GM12878 (cell line): Measurements from ENCODE around the gene COPZ1. TPM values are rescaled to one million over a fixed set of nuclear protein-coding genes. Genes with fewer than 3 reads are reported as not detected.

Source experiments
- ATAC-seq: fragments of 200-7000 bp; cut with Tn5 transposase; 3 replicates; pipeline ENCODE4 v1.9.1; 2020; ENCODE audit warnings: mild to moderate bottlenecking, moderate library complexity
- BruUV-seq: library from RNA; stranded (reverse); fragments of 400-500 nt; replicated peaks from 2 replicates; lab custom pipeline; 2021; lab: Mats Ljungman, UMichigan
- CTCF ChIA-PET: fragments of 300-600 bp; sonication (Branson Sonifier 250); formaldehyde crosslinking; extraction: SDS; loops from one replicate; lab custom pipeline; 2021; ENCODE audit warnings: inconsistent platforms; lab: Yijun Ruan, JAX
- POLR2A ChIA-PET: fragments of 350-600 bp; formaldehyde crosslinking; extraction: SDS; loops from one replicate; lab custom pipeline; 2021; ENCODE audit warnings: inconsistent platforms; lab: Charles Lee
- RAD21 ChIA-PET: fragments of 300-600 bp; sonication (Branson Sonifier 250); formaldehyde crosslinking; loops from one replicate; lab custom pipeline; 2023; ENCODE audit warnings: antibody characterized with exemption; ENCODE audit not compliant: unreplicated experiment; lab: Charles Lee
- SMC1A ChIA-PET: fragments of 300-600 bp; sonication (Branson Sonifier 250); formaldehyde crosslinking; loops from one replicate; lab custom pipeline; 2023; ENCODE audit not compliant: unreplicated experiment, uncharacterized antibody; lab: Charles Lee
- DNase-seq: peaks from one replicate; pipeline ENCODE4 v3.0.0-alpha.2; 2011; ENCODE audit warnings: low read depth, low spot score
- FAIRE-seq: peaks from 3 replicates; lab custom pipeline; 2011; peaks lifted over from hg19 to GRCh38; lab: Jason Lieb, UNC
- H2AFZ ChIP-seq: 2 replicates; pipeline ENCODE4 v1.6.0; 2011; ENCODE audit warnings: low read depth, low read length, control low read depth; ENCODE audit not compliant: control insufficient read depth
- H3K27ac ChIP-seq: 2 replicates; pipeline ENCODE4 v1.5.1; 2011; ENCODE audit warnings: control low read depth; ENCODE audit not compliant: control insufficient read depth, insufficient read depth
- H3K27me3 ChIP-seq, 2 experiments: replicated peaks in 1 of 2; 2 replicates each; pipeline versions ENCODE4 v1.6.0 to v1.6.1; 2011; ENCODE audit warnings: low read length in 1 of 2; ENCODE audit not compliant: control insufficient read depth in 2 of 2, insufficient read depth in 2 of 2
- H3K36me3 ChIP-seq, 2 experiments: 2 replicates each; pipeline ENCODE4 v1.5.1; 2011; ENCODE audit warnings: low read length in 1 of 2; ENCODE audit not compliant: control insufficient read depth in 2 of 2, insufficient read depth in 2 of 2
- H3K4me1 ChIP-seq: 2 replicates; pipeline ENCODE4 v1.6.1; 2011; ENCODE audit warnings: mild to moderate bottlenecking, low read length, moderate library complexity, mixed read lengths; ENCODE audit not compliant: control insufficient read depth, insufficient read depth
- H3K4me2 ChIP-seq: 2 replicates; pipeline ENCODE4 v1.6.0; 2011; ENCODE audit warnings: control low read depth; ENCODE audit not compliant: control insufficient read depth, insufficient read depth
- H3K4me3 ChIP-seq: fragments of 200-600 bp; sonication (generic); 2 replicates; pipeline ENCODE4 v1.5.1; 2016
- H3K79me2 ChIP-seq: 2 replicates; pipeline ENCODE4 v1.6.0; 2011; ENCODE audit warnings: low read length; ENCODE audit not compliant: control insufficient read depth, insufficient read depth
- H3K9ac ChIP-seq: 2 replicates; pipeline ENCODE4 v1.8.0; 2011; ENCODE audit warnings: low read length, control low read depth, mixed read lengths; ENCODE audit not compliant: control insufficient read depth, insufficient read depth
- H3K9me3 ChIP-seq: replicated peaks from 3 replicates; pipeline ENCODE4 v1.5.1; 2011; ENCODE audit warnings: mild to moderate bottlenecking, low read length; ENCODE audit not compliant: control insufficient read depth, insufficient read depth
- H4K20me1 ChIP-seq: 2 replicates; pipeline ENCODE4 v1.6.0; 2011; ENCODE audit not compliant: control insufficient read depth, insufficient read depth
- ASH2L ChIP-seq: fragments of 300-600, 200-600 bp; sonication (generic); IDR thresholded peaks from 2 replicates; pipeline ENCODE4 v1.6.1; 2017; ENCODE audit warnings: low read depth, mild to moderate bottlenecking, borderline replicate concordance
- BRCA1 ChIP-seq: IDR thresholded peaks from 2 replicates; pipeline ENCODE4 v1.6.1; 2011; ENCODE audit warnings: low read depth, low read length, improper control_type of control experiment
- EED ChIP-seq: sonication (generic); IDR thresholded peaks from 2 replicates; pipeline ENCODE4 v1.6.1; 2016; ENCODE audit warnings: antibody characterized with exemption, low read depth
- ESRRA ChIP-seq: IDR thresholded peaks from 2 replicates; pipeline ENCODE4 v1.6.1; 2012; ENCODE audit warnings: mild to moderate bottlenecking, low read length, improper control_type of control experiment
- FOXM1 ChIP-seq: IDR thresholded peaks from 2 replicates; pipeline ENCODE4 v1.6.1; 2012; ENCODE audit warnings: low read depth, mild to moderate bottlenecking, inconsistent platforms, low read length, moderate library complexity
- JUNB ChIP-seq: IDR thresholded peaks from 2 replicates; pipeline ENCODE4 v1.6.1; 2016; ENCODE audit warnings: antibody characterized with exemption, mild to moderate bottlenecking
- MTA2 ChIP-seq: fragments of 450-650 bp; IDR thresholded peaks from 2 replicates; pipeline ENCODE4 v1.6.1; 2016; ENCODE audit warnings: low read depth, mild to moderate bottlenecking, moderate library complexity
- NFIC ChIP-seq: IDR thresholded peaks from 2 replicates; pipeline ENCODE4 v1.6.1; 2012; ENCODE audit warnings: low read depth, mild to moderate bottlenecking, inconsistent platforms, low read length, moderate library complexity
- NKRF ChIP-seq: fragments of 450-650 bp; conservative IDR thresholded peaks from 2 replicates; pipeline ENCODE4 v1.6.1; 2017; ENCODE audit warnings: mild to moderate bottlenecking, moderate library complexity
- PAX8 ChIP-seq: fragments of 450-650 bp; IDR thresholded peaks from 2 replicates; pipeline ENCODE4 v1.6.1; 2017; ENCODE audit warnings: mild to moderate bottlenecking, moderate library complexity
- POLR2AphosphoS5 ChIP-seq: IDR thresholded peaks from 2 replicates; pipeline ENCODE4 v1.6.1; 2011; ENCODE audit warnings: mild to moderate bottlenecking, low read length, inconsistent platforms
- PRDM15 ChIP-seq: fragments of 450-650 bp; formaldehyde crosslinking; IDR thresholded peaks from 2 replicates; pipeline ENCODE4 v1.4.0; 2020; ENCODE audit warnings: mild to moderate bottlenecking, moderate library complexity
- RELB ChIP-seq: fragments of 450-650 bp; IDR thresholded peaks from 2 replicates; pipeline ENCODE4 v1.6.1; 2017; ENCODE audit warnings: low read depth, mild to moderate bottlenecking, moderate library complexity
- SIN3A ChIP-seq: IDR thresholded peaks from 2 replicates; pipeline ENCODE4 v1.6.1; 2012; ENCODE audit warnings: low read depth, low read length, improper control_type of control experiment
- SMAD5 ChIP-seq: IDR thresholded peaks from 2 replicates; pipeline ENCODE4 v1.6.1; 2016; ENCODE audit warnings: antibody characterized with exemption, low read depth
- SREBF2 ChIP-seq: IDR thresholded peaks from 2 replicates; pipeline ENCODE4 v1.6.1; 2012; ENCODE audit warnings: mild to moderate bottlenecking, low read length
- TARDBP ChIP-seq: IDR thresholded peaks from 2 replicates; pipeline ENCODE4 v1.6.1; 2016; ENCODE audit warnings: borderline replicate concordance
- TBL1XR1 ChIP-seq: IDR thresholded peaks from 2 replicates; pipeline ENCODE4 v1.6.1; 2012; ENCODE audit warnings: low read depth, low read length, improper control_type of control experiment
- ZNF622 ChIP-seq: fragments of 450-650 bp; IDR thresholded peaks from 2 replicates; pipeline ENCODE4 v1.6.1; 2017; ENCODE audit warnings: mild to moderate bottlenecking, inconsistent platforms
- WGBS: methylation state at CpG from one replicate; pipeline ENCODE4 v1.1.6; 2016; ENCODE audit warnings: low lambda C conversion rate; ENCODE audit not compliant: insufficient replicate concordance, insufficient coverage; ENCODE audit errors: missing lambda C conversion rate; 5-methylcytosine and 5-hydroxymethylcytosine counted together
- in situ Hi-C: fragments of 300-500 bp; cut with MboI; formaldehyde crosslinking; loops from 9 replicates; pipeline ENCODE4 v1.14.3; 2018; ENCODE audit warnings: mixed read lengths
- intact Hi-C: fragments of 100-400 bp; cut with micrococcal nuclease; formaldehyde crosslinking; loops from one replicate; pipeline ENCODE4 v1.14.2; 2022; ENCODE audit not compliant: unreplicated experiment
- polyA plus RNA-seq, 11 experiments: library from polyadenylated mRNA; depleted of rRNA in 4 of 11; unstranded in 6 of 11; stranded (reverse) in 5 of 11; fragments of >200 nt; fragmentation: Nextera tagmentation in 4 of 11; fragmentation: Illumina TruSeq in 1 of 11; extraction: Ambion mirVana in 4 of 11; extraction: Trizol in 1 of 11; gene quantifications; 1 replicate in 1 of 11; 2 replicates in 10 of 11; pipeline versions ENCODE4 v1.2.1 to v1.2.3, GENCODE V29; 2011 to 2016; ENCODE audit warnings: inconsistent platforms in 2 of 11, missing spikeins in 2 of 11, low read depth in 1 of 11
- total RNA-seq, 4 experiments: library from RNA; depleted of rRNA in 3 of 4; stranded (reverse); fragments of >200 nt in 3 of 4; fragmentation: Illumina TruSeq in 1 of 4; extraction: Trizol in 1 of 4; gene quantifications; 2 replicates each; pipeline versions ENCODE4 v1.2.1 to v1.2.3, GENCODE V29; 2013 to 2021

Gene COPZ1
- total and polyA plus RNA-seq, 10 of the 15 experiments (the other 5 are each of a cell fraction or from before 2014, with no cell fraction given) = 112 to 378 (median 184) TPM

- Histone ChIP-seq H4K20me1 (no peaks in the 10 kb centered on the region), H3K27me3 (no peaks in the 10 kb centered on the region), H3K4me3 (no peak overlapping the region), H2AFZ (no peak overlapping the region), H3K9ac (no peak overlapping the region), H3K4me1 (peaks cover 15% of the 10 kb centered on the region), H3K4me2 (no peak overlapping the region), H3K36me3 (no peaks in the 10 kb centered on the region), H3K9me3 (no peaks in the 10 kb centered on the region), H3K79me2 (no peaks in the 10 kb centered on the region), H3K27ac (no peak overlapping the region)
- BruUV-seq = no TSS peak
- intact Hi-C loops (loop anchor here (10.0 kb wide), 1 partner anchor 365 kb away; the partner anchor contains the start of genes HOXC8 and HOXC9), in situ Hi-C loops (no loop called here)
- ChIA-PET CTCF (interaction anchor here (0.6 to 4.9 kb wide), 12 partner anchors 9 to 119 kb away, joined by 3 to 20 read pairs (median 4); partner anchors contain the start of gene COPZ1), POLR2A (interaction anchor here (0.6 kb wide), 1 partner anchor 23 kb away, joined by 5 read pairs; no protein-coding TSS in a partner anchor), SMC1A (interaction anchor here (0.6 to 1.2 kb wide), 3 partner anchors 36 to 150 kb away, joined by 3 read pairs; no protein-coding TSS in a partner anchor), RAD21 (interaction anchor here (2.1 kb wide), 1 partner anchor 10 kb away, joined by 5 read pairs; no protein-coding TSS in a partner anchor)
- FAIRE-seq = no peak
- 89% methylated on average over 21 of the region's 44 CpGs for WGBS
- ATAC-seq = no peak
- TF ChIP-seq ZNF622 = no peak
- no peak for TF ChIP-seq NKRF
- no peak for TF ChIP-seq TBL1XR1
- no peak for TF ChIP-seq RELB
- TF ChIP-seq PAX8 = no peak
- no peak for TF ChIP-seq PRDM15 (CRISPR knock-in tag)
- no peak for TF ChIP-seq SIN3A
- no peak for TF ChIP-seq EED
- TF ChIP-seq JUNB = no peak
- TF ChIP-seq TARDBP = no peak
- no peak for TF ChIP-seq FOXM1
- TF ChIP-seq BRCA1 = no peak
- TF ChIP-seq MTA2 = no peak
- TF ChIP-seq SREBF2 = no peak
- TF ChIP-seq ASH2L = no peak
- TF ChIP-seq NFIC = no peak
- TF ChIP-seq SMAD5 = no peak
- no peak for TF ChIP-seq POLR2AphosphoS5
- TF ChIP-seq ESRRA = no peak
- no peak for DNase-seq
Measured at GRCh38 chr12:54370171-54370730, 45.3 kb downstream of the COPZ1 start.
